Endodermal cell (in vitro differentiated cells): ENCODE data around the gene DDX10. TPM values are rescaled to one million over a fixed set of nuclear protein-coding genes. Genes with fewer than 3 reads are reported as not detected.

Source experiments
- DNase-seq: peaks from one replicate; pipeline ENCODE4 v3.0.0-alpha.2; 2017
- H3K27ac ChIP-seq: 2 replicates; pipeline ENCODE4 v1.5.1; 2013; ENCODE audit warnings: mild to moderate bottlenecking, low read depth, low read length, moderate library complexity
- H3K27me3 ChIP-seq: 2 replicates; pipeline ENCODE4 v1.6.1; 2013; ENCODE audit warnings: mild to moderate bottlenecking, low read length, moderate library complexity; ENCODE audit not compliant: insufficient read depth, control insufficient read depth, poor library complexity, severe bottlenecking
- H3K36me3 ChIP-seq: 2 replicates; pipeline ENCODE4 v1.7.0; 2013; ENCODE audit warnings: mild to moderate bottlenecking, low read length, moderate library complexity; ENCODE audit not compliant: control insufficient read depth, insufficient read depth
- H3K4me1 ChIP-seq: one replicate; pipeline ENCODE4 v1.7.0; 2013; ENCODE audit warnings: low read length; ENCODE audit not compliant: control insufficient read depth, insufficient read depth
- H3K4me3 ChIP-seq: 2 replicates; pipeline ENCODE4 v1.5.1; 2013; ENCODE audit warnings: mild to moderate bottlenecking, low read length, moderate library complexity
- H3K9ac ChIP-seq: 2 replicates; pipeline ENCODE4 v1.6.1; 2013; ENCODE audit warnings: mild to moderate bottlenecking, low read length, moderate library complexity; ENCODE audit not compliant: poor library complexity, severe bottlenecking; ENCODE audit errors: extremely low read depth
- H3K9me3 ChIP-seq: 2 replicates; pipeline ENCODE4 v1.6.1; 2013; ENCODE audit warnings: mild to moderate bottlenecking, low read length, moderate library complexity; ENCODE audit not compliant: control insufficient read depth
- H3K27ac Mint-ChIP-seq: 2 replicates; pipeline ENCODE4 v1.8.0; 2020; ENCODE audit warnings: mixed read lengths
- H3K27me3 Mint-ChIP-seq: 2 replicates; pipeline ENCODE4 v1.8.0; 2021; ENCODE audit warnings: mild to moderate bottlenecking, mixed read lengths; ENCODE audit not compliant: insufficient read depth
- H3K36me3 Mint-ChIP-seq: 2 replicates; pipeline ENCODE4 v1.8.0; 2020; ENCODE audit warnings: low read depth, mixed read lengths
- H3K4me1 Mint-ChIP-seq: 2 replicates; pipeline ENCODE4 v1.8.0; 2020; ENCODE audit warnings: mixed read lengths
- H3K4me3 Mint-ChIP-seq: 2 replicates; pipeline ENCODE4 v1.8.0; 2020; ENCODE audit warnings: mild to moderate bottlenecking, moderate library complexity, mixed read lengths
- H3K9me3 Mint-ChIP-seq: 2 replicates; pipeline ENCODE4 v1.8.0; 2020; ENCODE audit warnings: mild to moderate bottlenecking, mixed read lengths
- CTCF ChIP-seq: fragments of 200-600 bp; sonication (generic); conservative IDR thresholded peaks from 2 replicates; pipeline ENCODE4 v1.5.0; 2021; ENCODE audit warnings: antibody characterized with exemption, mild to moderate bottlenecking
- WGBS, 2 experiments: methylation state at CpG; one replicate each; pipeline versions ENCODE4 v1.1.5 to v1.1.7; 2013; ENCODE audit warnings: missing lambda C conversion rate in 2 of 2, mixed read lengths in 1 of 2; ENCODE audit not compliant: insufficient coverage in 1 of 2, insufficient read length in 1 of 2; 5-methylcytosine and 5-hydroxymethylcytosine counted together
- total RNA-seq, 2 donors: library from RNA; stranded (reverse); fragmentation: NEBNext Ultra II Directional in 1 of 2; extraction: Animal tissue kit (Norgen Biotek cat#: 25700) in 1 of 2; gene quantifications; 2 replicates in 1 of 2; 3 replicates in 1 of 2; pipeline ENCODE4 v1.2.1, GENCODE V29; 2021

DDX10 gene
- total RNA-seq, 2 donors from 2014 or later: 31.1 to 32.7 TPM

DNA sequence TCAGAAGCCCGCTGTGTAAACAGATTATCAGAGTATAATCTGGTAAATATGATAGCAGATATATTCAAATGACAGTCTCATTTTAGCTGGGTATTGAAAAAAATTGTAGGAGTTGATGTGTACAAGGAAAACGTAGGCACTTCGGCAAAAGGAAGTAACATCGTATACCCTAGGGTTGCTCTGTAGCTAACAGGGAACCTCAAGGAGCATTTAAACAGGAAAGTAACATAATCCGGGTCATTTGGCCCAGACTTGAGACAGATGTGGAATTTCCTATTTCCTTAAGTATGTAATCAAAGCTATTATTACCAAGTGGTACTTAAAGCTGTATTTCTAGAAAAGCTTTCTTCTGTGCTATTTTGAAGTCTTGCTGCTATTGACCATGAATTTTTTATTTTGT, 215.6 kb downstream of the DDX10 start:
- no peak overlapping the region for H3K27ac ChIP-seq
- H3K4me1 ChIP-seq: no peaks in the 10 kb centered on the region
- DNase-seq: no peak
- Mint-ChIP-seq H3K27ac (no peak overlapping the region), H3K27me3 (no peaks in the 10 kb centered on the region), H3K9me3 (no peaks in the 10 kb centered on the region), H3K4me3 (no peak overlapping the region), H3K36me3 (no peaks in the 10 kb centered on the region), H3K4me1 (no peaks in the 10 kb centered on the region)
- H3K9me3 ChIP-seq: no peaks in the 10 kb centered on the region
- H3K4me3 ChIP-seq: no peak overlapping the region
- no peaks in the 10 kb centered on the region for H3K36me3 ChIP-seq
- WGBS, 2 experiments: 68 to 72% methylated on average over 5 of the region's 5 CpGs
- no peak overlapping the region for H3K9ac ChIP-seq
- no peaks in the 10 kb centered on the region for H3K27me3 ChIP-seq
- no peak for TF ChIP-seq CTCF

- Mint-ChIP-seq H3K4me1 (no peaks in the 10 kb centered on the region), H3K4me3 (no peak overlapping the region)
Measured at GRCh38 chr11:108881131-108881530, 216.3 kb downstream of the DDX10 start.

DNA sequence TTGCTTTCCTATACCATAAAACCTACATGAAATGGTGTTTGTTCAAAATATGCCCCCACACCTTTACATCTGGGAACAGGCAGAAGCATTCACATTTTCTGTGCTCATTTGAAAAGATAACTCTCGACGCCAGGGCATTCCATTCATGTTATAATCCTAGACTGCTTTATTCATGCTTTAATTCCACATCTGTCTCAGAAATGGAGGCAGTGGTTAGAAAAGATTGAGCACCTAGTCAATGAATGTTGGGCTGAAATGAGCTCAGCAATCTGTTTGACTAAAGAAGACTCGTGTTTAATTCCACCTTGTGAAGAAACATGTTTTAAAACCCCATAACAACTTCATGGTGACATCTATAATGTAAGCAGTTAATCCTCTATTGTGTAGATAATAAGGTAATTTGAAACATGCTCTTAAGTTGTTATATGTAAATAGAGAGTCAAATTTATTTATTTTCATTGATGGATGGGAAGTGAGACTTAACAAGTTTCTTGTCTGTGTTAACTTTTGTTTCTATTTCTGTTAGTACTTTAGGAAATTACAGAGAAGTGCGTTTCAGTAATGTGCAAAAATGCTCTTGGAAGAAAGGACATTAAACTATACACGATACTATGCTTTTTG, 217.5 kb downstream of the DDX10 start:
- Mint-ChIP-seq H3K27ac (no peak overlapping the region), H3K27me3 (no peaks in the 10 kb centered on the region), H3K36me3 (no peaks in the 10 kb centered on the region), H3K4me1 (no peaks in the 10 kb centered on the region), H3K4me3 (no peak overlapping the region), H3K9me3 (no peaks in the 10 kb centered on the region)
- WGBS, 2 experiments: 89 to 100% methylated on average over 5 of the region's 5 CpGs
- TF ChIP-seq CTCF: no peak
- Histone ChIP-seq H3K4me1 (peaks cover 8% of the 10 kb centered on the region), H3K4me3 (no peak overlapping the region), H3K27ac (no peak overlapping the region), H3K36me3 (no peaks in the 10 kb centered on the region), H3K27me3 (no peaks in the 10 kb centered on the region), H3K9me3 (no peaks in the 10 kb centered on the region), H3K9ac (no peak overlapping the region)
- DNase-seq: no peak

More at GRCh38 chr11:108881131-108881530, 216.3 kb downstream of the DDX10 start:
- H3K9ac ChIP-seq: no peak overlapping the region
- H3K9me3 ChIP-seq: no peaks in the 10 kb centered on the region
- no peak overlapping the region for H3K4me3 ChIP-seq
- TF ChIP-seq CTCF: no peak
- no peak for DNase-seq
- peaks cover 3% of the 10 kb centered on the region for H3K4me1 ChIP-seq
- no peaks in the 10 kb centered on the region for H3K9me3 Mint-ChIP-seq
- H3K36me3 Mint-ChIP-seq: no peaks in the 10 kb centered on the region
- no peaks in the 10 kb centered on the region for H3K27me3 Mint-ChIP-seq
- no peak overlapping the region for H3K27ac ChIP-seq
- H3K27ac Mint-ChIP-seq: no peak overlapping the region
- no peaks in the 10 kb centered on the region for H3K27me3 ChIP-seq
- no peaks in the 10 kb centered on the region for H3K36me3 ChIP-seq
